ENCODE results near the gene FKBP11.
A peak's percentile ranks its signal among the peaks of the same experiment; 100 is the strongest.
"Not testable (repeated sequence)": the region's sequence is repeated elsewhere in the genome, so short reads cannot be mapped to it uniquely, and the experiment has no call there.

Gene FKBP11

DNA sequence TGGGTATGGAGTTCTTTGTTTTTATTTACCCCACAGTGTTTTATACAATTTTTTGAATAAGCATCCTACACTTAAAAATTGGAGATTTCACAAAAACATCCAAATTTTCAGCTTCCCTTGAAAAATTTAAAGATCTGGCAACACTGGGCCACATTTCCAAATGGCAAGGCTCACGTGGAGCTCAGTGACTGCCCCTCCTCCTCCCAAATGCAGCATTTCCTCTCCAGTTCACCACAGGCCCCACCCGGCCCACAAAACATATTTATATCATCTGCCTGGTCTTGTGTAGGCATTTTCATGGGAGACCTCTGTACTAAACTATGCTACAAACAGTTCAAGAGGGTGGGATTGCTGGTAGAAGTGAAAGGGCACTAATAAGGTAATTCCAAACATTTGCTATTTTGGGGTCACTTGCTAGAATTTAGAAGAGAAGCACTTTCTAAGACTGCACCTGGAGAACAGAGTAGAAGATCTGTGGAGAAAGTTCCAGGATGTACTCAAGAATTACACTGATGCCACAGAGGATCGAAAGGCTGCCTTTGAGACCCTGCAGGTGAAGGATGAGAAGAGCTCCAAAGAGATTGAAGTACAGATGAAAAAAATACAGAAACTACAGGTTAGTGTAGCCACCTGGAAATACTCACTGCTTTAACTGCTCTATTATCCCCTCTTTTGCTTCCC is 7.3 kb downstream of the FKBP11 start:
- peaks cover 31% of the 10 kb centered on the region for H3K36me3 Mint-ChIP-seq

DNA sequence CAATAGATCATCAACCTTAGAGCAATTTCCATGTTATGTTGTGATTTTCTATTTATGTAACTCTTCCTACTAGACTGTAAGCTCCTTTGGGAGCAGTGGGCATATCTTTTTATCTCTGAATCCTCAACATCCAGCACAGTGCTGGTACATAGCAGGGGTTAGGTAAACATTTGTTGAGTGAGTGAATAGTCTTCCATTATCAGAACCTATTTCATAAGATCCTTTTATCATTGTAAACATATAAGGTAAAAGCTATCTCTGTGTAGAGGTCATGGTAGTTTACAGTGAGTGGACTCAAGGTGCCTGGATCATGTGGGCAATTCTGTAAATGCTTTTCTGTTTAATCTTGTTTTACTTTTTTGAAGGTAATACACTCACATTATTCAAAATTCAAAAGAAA is 15.1 kb downstream of the FKBP11 start:
- no peaks in the 10 kb centered on the region for H3K4me1 Mint-ChIP-seq

More for the DNA sequence above, 7.3 kb downstream of the FKBP11 start:
- peak overlapping the region; percentile 74 for H3K4me3 Mint-ChIP-seq
- peaks cover 29% of the 10 kb centered on the region for H3K4me1 Mint-ChIP-seq
- no peaks in the 10 kb centered on the region for H3K27me3 Mint-ChIP-seq
- peaks cover 3% of the 10 kb centered on the region for H3K9me3 Mint-ChIP-seq
- CTCF ChIA-PET: interaction anchor here (0.6 to 1.6 kb wide), 6 partner anchors 14 to 79 kb away, joined by 3 to 4 read pairs (median 4); a partner anchor contains a TSS
- peak; percentile 67 for DNase-seq
- peak overlapping the region; percentile 87 for H3K27ac Mint-ChIP-seq

DNA sequence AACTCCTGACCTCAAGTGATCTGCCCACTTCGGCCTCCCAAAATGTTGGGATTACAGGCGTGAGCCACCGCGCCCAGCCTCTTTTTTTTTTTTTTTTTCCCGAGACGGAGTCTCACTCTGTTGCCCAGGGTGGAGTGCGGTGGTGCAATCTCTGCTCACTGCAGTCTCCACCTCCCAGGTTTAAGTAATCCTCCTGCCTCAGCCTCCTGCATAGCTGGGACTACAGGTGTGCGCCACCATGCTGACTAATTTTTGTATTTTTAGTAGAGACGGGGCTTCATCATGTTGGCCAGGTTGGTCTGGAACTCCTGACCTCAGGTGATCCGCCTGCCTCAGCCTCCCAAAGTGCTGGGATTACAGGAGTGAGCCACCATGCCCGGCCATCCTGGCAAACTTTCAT is 15.6 kb downstream of the FKBP11 start:
- H3K4me3 Mint-ChIP-seq, CTCF ChIA-PET, DNase-seq, H3K9me3 Mint-ChIP-seq, H3K4me1 Mint-ChIP-seq, H3K36me3 Mint-ChIP-seq, H3K27ac Mint-ChIP-seq: not testable (repeated sequence)
- peaks cover 17% of the 10 kb centered on the region for H3K27me3 Mint-ChIP-seq

More for the DNA sequence above, 15.1 kb downstream of the FKBP11 start:
- H3K27me3 Mint-ChIP-seq: peaks cover 14% of the 10 kb centered on the region
- H3K27ac Mint-ChIP-seq: no peak overlapping the region
- no peak overlapping the region for H3K4me3 Mint-ChIP-seq
- H3K9me3 Mint-ChIP-seq: no peaks in the 10 kb centered on the region
- no peak for DNase-seq
- H3K36me3 Mint-ChIP-seq: no peaks in the 10 kb centered on the region
- CTCF ChIA-PET: interaction anchor here (1.0 kb wide), 1 partner anchor 67 kb away, joined by 4 read pairs; no protein-coding TSS in a partner anchor

DNA sequence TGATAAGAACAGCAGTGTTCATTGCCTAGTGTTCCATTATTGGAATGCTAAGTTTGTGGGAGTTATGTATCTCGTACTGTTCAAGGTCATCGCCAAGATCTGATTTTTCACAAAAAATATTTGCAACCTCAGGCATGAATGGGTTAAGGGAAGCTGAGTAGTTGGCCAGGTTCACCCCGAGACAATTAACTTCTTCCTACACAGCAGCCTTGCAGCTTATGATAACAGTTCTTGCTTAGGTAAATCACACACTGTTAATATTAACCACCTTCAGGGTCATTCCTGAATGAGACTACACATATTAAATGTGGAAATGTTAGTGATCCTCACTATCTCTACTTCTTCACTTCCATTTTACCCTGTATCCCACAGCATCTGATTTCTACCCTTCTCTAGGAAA is 18.0 kb downstream of the FKBP11 start:
- CTCF ChIA-PET: interaction anchor here (1.0 to 5.6 kb wide), 4 partner anchors 17 to 55 kb away, joined by 3 to 25 read pairs (median 4); partner anchors contain the start of genes ARF3, DDX23 and FKBP11
- Mint-ChIP-seq H3K9me3 (no peaks in the 10 kb centered on the region), H3K27ac (no peak overlapping the region), H3K4me3 (no peak overlapping the region), H3K4me1 (peaks cover 11% of the 10 kb centered on the region), H3K36me3 (no peaks in the 10 kb centered on the region), H3K27me3 (peaks cover 34% of the 10 kb centered on the region)
- DNase-seq: no peak

DNA sequence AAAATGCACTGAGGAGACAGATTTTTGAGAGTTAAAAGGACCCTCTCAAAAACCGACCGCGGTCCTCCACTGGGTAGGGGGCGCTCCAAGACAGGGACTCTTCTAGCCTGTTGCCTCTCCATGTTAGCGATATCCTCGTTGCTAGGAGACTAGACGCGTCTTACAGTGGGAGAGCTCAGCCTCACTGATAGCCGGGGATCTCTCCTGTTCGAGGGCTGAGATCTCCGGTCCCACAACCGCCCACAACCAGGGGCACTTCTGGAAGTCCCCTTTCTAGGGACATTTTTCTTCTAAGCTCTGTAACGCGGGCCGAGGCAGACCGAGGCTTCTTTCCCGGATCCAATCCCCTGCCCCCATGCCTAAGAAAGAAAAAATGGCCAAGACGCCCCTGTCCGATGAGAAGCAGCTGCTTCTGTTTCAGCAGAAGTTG is 21.3 kb downstream of the FKBP11 start:
- no peak overlapping the region for H3K27ac Mint-ChIP-seq
- CTCF ChIA-PET: interaction anchor here (0.6 to 7.3 kb wide), 22 partner anchors 9 to 255 kb away, joined by 3 to 45 read pairs (median 4); partner anchors contain the start of genes CACNB3, DDN, DDX23 and FKBP11
- no peaks in the 10 kb centered on the region for H3K9me3 Mint-ChIP-seq
- peaks cover 11% of the 10 kb centered on the region for H3K4me1 Mint-ChIP-seq
- peak overlapping the region; percentile 61 for H3K4me3 Mint-ChIP-seq
- peak; percentile 91 for DNase-seq
- peaks cover 43% of the 10 kb centered on the region for H3K27me3 Mint-ChIP-seq
- H3K36me3 Mint-ChIP-seq: no peaks in the 10 kb centered on the region

DNA sequence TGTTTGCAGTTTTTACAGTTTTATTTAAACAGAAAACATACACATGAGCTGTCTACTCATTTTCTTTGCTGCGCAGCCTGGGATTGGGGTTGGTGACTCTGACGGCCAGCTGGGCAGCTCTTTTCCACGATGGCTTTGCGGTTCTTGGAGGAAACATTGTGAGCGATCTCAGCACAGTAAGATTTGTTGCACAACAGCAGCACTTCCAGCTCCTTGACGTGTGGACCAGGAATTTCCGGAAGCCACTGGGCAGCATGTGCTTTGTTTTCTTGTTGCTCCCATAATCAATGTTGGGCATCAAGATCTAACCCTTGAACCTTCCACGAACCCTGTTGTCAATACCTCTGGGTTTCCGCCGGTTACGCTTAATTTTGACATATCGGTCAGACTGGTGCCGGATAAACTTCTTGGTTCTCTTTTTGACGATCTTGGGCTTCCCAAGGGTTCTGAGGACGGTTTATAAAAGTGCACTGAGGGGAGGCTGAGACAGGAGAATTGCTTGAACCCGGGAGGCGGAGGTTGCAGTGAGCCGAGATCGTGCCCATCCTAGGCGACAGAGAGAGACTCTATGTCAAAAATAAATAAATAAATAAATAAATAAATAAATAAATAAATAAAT is 21.8 kb downstream of the FKBP11 start:
- CTCF ChIA-PET: interaction anchor here (0.7 to 7.3 kb wide), 18 partner anchors 9 to 190 kb away, joined by 3 to 45 read pairs (median 4); partner anchors contain the start of genes CACNB3 and DDX23
- H3K9me3 Mint-ChIP-seq: no peaks in the 10 kb centered on the region
- DNase-seq: no peak
- H3K4me1 Mint-ChIP-seq: peaks cover 11% of the 10 kb centered on the region
- H3K27me3 Mint-ChIP-seq: peaks cover 47% of the 10 kb centered on the region
- no peaks in the 10 kb centered on the region for H3K36me3 Mint-ChIP-seq
- H3K4me3 Mint-ChIP-seq: peak overlapping the region; percentile 56
- H3K27ac Mint-ChIP-seq: peak overlapping the region; percentile 55

DNA sequence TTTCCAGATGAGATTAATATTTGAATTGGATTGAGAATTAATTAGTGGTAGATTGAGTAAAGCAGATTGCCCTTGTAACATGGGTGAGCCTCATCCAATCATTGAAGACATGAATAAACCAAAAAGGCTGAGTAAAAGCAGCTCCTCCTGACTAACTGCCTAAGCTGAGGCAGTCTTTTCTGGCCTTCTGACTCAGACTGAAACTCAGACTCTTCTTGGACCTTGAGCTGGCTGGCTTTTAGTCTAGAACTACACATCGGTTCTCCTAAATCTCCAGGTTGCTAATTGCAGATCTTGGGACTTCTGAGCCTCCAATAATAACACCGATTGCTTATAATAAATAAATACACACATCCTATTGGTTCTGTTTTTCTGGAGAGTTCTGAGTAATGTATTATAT is 24.0 kb downstream of the FKBP11 start:
- Mint-ChIP-seq H3K27ac (no peak overlapping the region), H3K4me1 (peaks cover 11% of the 10 kb centered on the region), H3K4me3 (no peak overlapping the region), H3K27me3 (peaks cover 52% of the 10 kb centered on the region), H3K36me3 (no peaks in the 10 kb centered on the region), H3K9me3 (no peaks in the 10 kb centered on the region)
- no peak for DNase-seq
- CTCF ChIA-PET: interaction anchor here (1.1 to 7.3 kb wide), 4 partner anchors 10 to 87 kb away, joined by 3 to 45 read pairs (median 5); no protein-coding TSS in a partner anchor

DNA sequence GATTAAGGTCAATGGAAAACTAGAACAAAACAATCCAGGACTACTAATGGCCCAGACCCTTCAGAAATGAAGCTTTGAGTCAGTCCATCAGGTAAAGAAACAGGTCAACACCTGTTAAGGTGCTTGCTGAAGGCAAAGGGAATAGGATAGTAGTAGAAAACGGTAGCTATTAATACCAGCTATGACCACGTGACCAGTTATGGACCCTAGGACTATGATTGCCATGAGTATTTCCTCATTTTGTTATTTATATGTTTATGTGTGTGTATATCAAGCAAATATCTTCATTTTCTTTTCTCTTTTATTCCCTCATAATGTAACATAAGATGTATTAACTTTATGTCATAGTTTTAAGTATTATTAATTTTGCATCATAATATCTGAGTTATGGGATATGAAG is 25.6 kb downstream of the FKBP11 start:
- H3K27ac Mint-ChIP-seq: no peak overlapping the region
- no peak for DNase-seq
- CTCF ChIA-PET: interaction anchor here (0.6 to 7.3 kb wide), 4 partner anchors 9 to 78 kb away, joined by 3 to 45 read pairs (median 6); partner anchors contain the start of gene WNT1
- no peaks in the 10 kb centered on the region for H3K9me3 Mint-ChIP-seq
- H3K27me3 Mint-ChIP-seq: peaks cover 42% of the 10 kb centered on the region
- H3K36me3 Mint-ChIP-seq: no peaks in the 10 kb centered on the region
- H3K4me1 Mint-ChIP-seq: peaks cover 9% of the 10 kb centered on the region
- H3K4me3 Mint-ChIP-seq: no peak overlapping the region

DNA sequence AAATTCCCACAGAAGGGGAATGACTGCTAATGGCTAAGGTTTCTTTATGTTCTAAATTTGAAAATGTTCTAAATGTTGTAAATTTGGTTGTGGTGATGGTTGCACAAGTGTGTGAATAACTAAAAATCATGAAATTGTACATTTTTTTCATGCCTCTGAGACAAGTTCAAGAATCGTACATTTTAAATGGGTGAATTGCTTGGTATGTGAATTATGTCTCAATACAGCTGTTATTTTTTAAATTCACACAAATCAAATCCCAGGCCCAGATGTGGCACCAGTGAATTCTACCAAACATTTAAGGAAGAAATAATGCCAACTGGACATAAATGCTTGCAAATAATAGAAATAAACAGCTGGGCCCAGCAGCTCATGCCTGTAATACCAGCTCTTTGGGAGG is 31.0 kb downstream of the FKBP11 start:
- DNase-seq: no peak
- Mint-ChIP-seq H3K4me3 (no peak overlapping the region), H3K36me3 (no peaks in the 10 kb centered on the region), H3K4me1 (peaks cover 8% of the 10 kb centered on the region), H3K27ac (no peak overlapping the region), H3K27me3 (peaks cover 59% of the 10 kb centered on the region), H3K9me3 (no peaks in the 10 kb centered on the region)
- CTCF ChIA-PET: interaction anchor here (1.0 to 2.1 kb wide), 3 partner anchors 9 to 41 kb away, joined by 3 to 10 read pairs (median 8); a partner anchor contains a TSS

DNA sequence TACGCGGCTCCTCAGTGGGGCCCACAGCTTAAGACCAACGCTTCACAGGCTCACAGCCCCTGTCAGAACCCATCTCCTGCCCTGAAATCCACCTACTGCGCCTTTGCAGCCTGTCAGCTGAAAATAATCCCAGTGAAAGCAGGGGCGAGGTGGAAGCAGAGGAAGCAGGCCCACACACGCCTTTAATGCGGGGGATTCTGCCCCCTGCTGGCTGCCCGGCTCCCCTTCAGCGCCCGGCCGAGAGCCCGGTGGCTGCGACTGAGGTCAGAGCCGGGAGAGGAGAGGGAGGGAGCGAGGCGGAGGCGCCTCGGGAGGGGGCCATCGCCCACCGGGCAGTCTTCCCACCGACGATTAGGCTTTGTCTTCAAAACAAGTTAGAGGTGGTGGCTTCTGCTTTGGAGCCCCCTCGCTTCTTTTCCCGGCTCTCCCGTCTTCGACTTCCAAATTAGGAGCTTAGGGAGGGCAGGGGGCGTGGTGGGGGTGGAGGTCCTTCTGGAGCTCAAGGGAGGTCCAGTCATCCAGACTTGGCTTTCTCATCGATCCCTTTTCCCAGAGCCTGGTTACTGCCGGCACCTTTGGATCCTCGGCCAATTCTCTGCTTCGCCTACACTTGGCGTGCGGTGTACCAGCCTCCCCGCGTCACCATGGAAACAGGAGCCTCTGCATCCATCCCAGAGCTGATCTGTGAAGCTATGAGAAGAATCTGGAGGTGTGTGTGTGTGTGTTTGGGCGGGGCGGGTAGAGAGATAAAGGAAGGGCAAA is 34.5 kb downstream of the FKBP11 start:
- Mint-ChIP-seq H3K4me3 (no peak overlapping the region), H3K36me3 (no peaks in the 10 kb centered on the region), H3K4me1 (peaks cover 8% of the 10 kb centered on the region), H3K9me3 (no peaks in the 10 kb centered on the region), H3K27ac (no peak overlapping the region), H3K27me3 (peaks cover 46% of the 10 kb centered on the region)
- CTCF ChIA-PET: interaction anchor here (0.7 to 6.0 kb wide), 30 partner anchors 11 to 208 kb away, joined by 3 to 173 read pairs (median 4); partner anchors contain the start of genes DDX23, FKBP11, RND1 and WNT1
- DNase-seq: peak; percentile 85

DNA sequence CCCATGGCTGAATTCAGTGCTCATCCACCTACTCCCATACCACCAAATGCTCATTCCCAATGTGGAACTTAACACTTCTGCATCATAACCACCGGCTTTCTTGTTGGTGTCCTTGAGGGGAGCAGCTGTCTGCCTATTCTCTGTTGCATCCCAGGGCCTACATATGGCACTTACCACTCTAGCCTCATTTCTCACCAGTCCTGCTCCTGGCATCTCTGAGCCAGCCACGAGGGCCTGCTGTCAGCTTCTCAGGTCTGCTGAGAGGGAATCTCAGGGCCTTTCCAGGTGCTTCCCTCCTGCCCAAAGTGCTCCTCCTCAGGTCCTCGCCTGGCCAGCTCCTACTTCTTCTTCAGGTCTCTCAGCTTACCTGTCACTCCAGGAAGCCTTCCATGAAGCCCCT is 35.6 kb downstream of the FKBP11 start:
- no peak for DNase-seq
- Mint-ChIP-seq H3K4me3 (no peak overlapping the region), H3K36me3 (no peaks in the 10 kb centered on the region), H3K27ac (no peak overlapping the region), H3K27me3 (peaks cover 50% of the 10 kb centered on the region), H3K9me3 (no peaks in the 10 kb centered on the region), H3K4me1 (peaks cover 8% of the 10 kb centered on the region)
- CTCF ChIA-PET: interaction anchor here (0.9 to 6.0 kb wide), 21 partner anchors 11 to 207 kb away, joined by 3 to 173 read pairs (median 6); partner anchors contain the start of genes DDX23, FKBP11, RND1 and WNT1

DNA sequence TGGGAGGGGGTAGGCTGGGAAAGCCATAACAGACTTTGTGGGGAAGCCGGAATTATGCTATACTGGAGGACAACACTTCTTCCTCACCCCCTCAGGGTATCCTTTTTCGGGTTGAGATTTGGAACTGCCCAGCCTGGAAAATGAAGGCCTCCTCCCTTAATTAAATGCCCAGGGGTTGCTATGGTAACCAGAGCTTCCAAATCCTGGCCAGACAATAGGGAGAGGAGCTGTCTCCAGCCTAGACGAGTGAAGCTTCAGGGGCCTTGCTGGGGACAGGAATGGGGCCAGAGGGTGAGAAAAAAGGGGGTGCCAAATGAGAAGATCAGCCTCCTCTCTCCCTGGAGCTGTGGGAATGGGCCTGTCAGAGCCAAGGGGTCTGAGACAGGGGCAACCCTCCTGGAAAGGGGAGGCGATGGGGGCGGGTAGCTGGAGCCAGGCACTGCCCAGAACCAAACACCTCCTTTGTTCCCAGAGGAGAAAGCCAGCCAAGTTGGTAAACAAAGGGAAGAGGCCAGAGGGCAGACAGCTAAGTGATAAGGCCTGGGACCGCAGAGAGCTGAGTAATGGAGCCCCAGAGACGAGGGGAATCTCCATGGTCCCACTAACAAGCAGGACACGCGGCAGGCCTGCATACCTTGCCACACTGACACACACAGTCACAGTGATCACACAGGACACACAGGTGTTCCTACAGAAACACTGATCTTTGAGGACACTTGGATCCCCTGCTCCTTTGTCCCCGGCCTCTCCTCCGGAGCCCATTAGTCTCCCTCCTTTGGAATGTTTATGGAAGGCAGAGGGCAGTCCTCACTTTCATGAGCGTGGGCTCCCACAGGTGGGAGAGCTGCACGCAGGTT is 41.8 kb downstream of the FKBP11 start:
- H3K27me3 Mint-ChIP-seq: peaks cover 60% of the 10 kb centered on the region
- no peaks in the 10 kb centered on the region for H3K36me3 Mint-ChIP-seq
- no peak overlapping the region for H3K27ac Mint-ChIP-seq
- no peak for DNase-seq
- peaks cover 4% of the 10 kb centered on the region for H3K4me1 Mint-ChIP-seq
- H3K9me3 Mint-ChIP-seq: no peaks in the 10 kb centered on the region
- CTCF ChIA-PET: interaction anchor here (0.8 to 1.5 kb wide), 5 partner anchors 13 to 131 kb away, joined by 3 to 7 read pairs (median 3); partner anchors contain the start of gene DDX23
- no peak overlapping the region for H3K4me3 Mint-ChIP-seq

DNA sequence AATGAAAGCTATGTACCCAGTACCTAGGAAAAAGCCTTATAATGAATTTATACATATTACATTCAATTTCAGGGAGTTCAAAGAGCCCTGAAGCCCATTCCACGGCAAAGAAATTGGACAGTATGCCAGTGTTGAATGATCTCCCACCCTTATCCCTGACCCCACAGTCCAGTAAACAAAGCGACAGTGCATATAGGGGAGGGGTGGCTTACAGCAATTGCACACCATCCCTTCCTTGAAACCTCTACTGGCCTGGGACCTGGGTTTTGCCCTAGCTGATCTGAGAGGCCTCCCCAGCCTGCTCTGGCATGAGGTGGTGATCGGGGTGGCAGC is 42.4 kb downstream of the FKBP11 start:
- Mint-ChIP-seq H3K27me3 (peaks cover 64% of the 10 kb centered on the region), H3K36me3 (no peaks in the 10 kb centered on the region), H3K9me3 (no peaks in the 10 kb centered on the region), H3K4me3 (no peak overlapping the region), H3K4me1 (peaks cover 4% of the 10 kb centered on the region), H3K27ac (no peak overlapping the region)
- CTCF ChIA-PET: interaction anchor here (0.7 to 1.5 kb wide), 5 partner anchors 13 to 130 kb away, joined by 3 to 7 read pairs (median 3); partner anchors contain the start of gene DDX23
- no peak for DNase-seq

All from activated naive CD4-positive, alpha-beta T cell treated with anti-CD3 and anti-CD28 coated beads, Interleukin-2, amount 10 ng/mL, durations not matched to agents 7 days and 5 days (primary cell).